8988T (cell line): ENCODE measurements around the gene CTIF.

Experiments used
- DNase-seq: peaks from one replicate; pipeline ENCODE4 v3.0.0; 2011

The CTIF gene

GRCh38 chr18:48780913-48781162 lies 242.0 kb downstream of the CTIF start:
- no peak for DNase-seq

GRCh38 chr18:48781163-48781987 lies 242.5 kb downstream of the CTIF start:
- DNase-seq: no peak

GRCh38 chr18:48781988-48782363 lies 243.1 kb downstream of the CTIF start:
- no peak for DNase-seq

GRCh38 chr18:48782381-48782861 lies 243.6 kb downstream of the CTIF start:
- no peak for DNase-seq

- no peak for DNase-seq
Observed at GRCh38 chr18:48783616-48784520, 245.0 kb downstream of the CTIF start.

- DNase-seq: no peak
Observed at GRCh38 chr18:48784656-48785055, 245.8 kb downstream of the CTIF start.

- no peak for DNase-seq
Observed at GRCh38 chr18:48785091-48785614, 246.3 kb downstream of the CTIF start.

- no peak for DNase-seq
Observed at GRCh38 chr18:48785736-48786454, 247.1 kb downstream of the CTIF start.

GRCh38 chr18:48786455-48787202 lies 247.8 kb downstream of the CTIF start:
- no peak for DNase-seq

GRCh38 chr18:48787203-48788151 lies 248.6 kb downstream of the CTIF start:
- no peak for DNase-seq

GRCh38 chr18:48788373-48788772 lies 249.5 kb downstream of the CTIF start:
- no peak for DNase-seq

GRCh38 chr18:48789259-48789812 lies 250.5 kb downstream of the CTIF start:
- DNase-seq: no peak

- no peak for DNase-seq
Observed at GRCh38 chr18:48790226-48790863, 251.5 kb downstream of the CTIF start.

GRCh38 chr18:48790869-48791635 lies 252.2 kb downstream of the CTIF start:
- DNase-seq: no peak

- DNase-seq: no peak
Observed at GRCh38 chr18:48791636-48792105, 252.8 kb downstream of the CTIF start.

- DNase-seq: no peak
Observed at GRCh38 chr18:48792141-48792540, 253.3 kb downstream of the CTIF start.

- DNase-seq: no peak
Observed at GRCh38 chr18:48792611-48793380, 254.0 kb downstream of the CTIF start.

GRCh38 chr18:48794251-48794970 lies 255.6 kb downstream of the CTIF start:
- DNase-seq: no peak
